WTC11 (cell line): ENCODE results near the gene AMPD3. TPM values are rescaled to one million over a fixed set of nuclear protein-coding genes. Genes with fewer than 3 reads are reported as not detected.

ENCODE experiments used
- ATAC-seq: fragments of 200-7000 bp; cut with Tn5 transposase; 2 replicates; pipeline ENCODE4 v1.10.0; 2021; ENCODE audit warnings: mild to moderate bottlenecking, moderate library complexity
- CTCF ChIA-PET: fragments of 300-600 bp; sonication (Branson Sonifier 250); formaldehyde crosslinking; loops from one replicate; lab custom pipeline; 2021; ENCODE audit warnings: antibody characterized with exemption; lab: Charles Lee
- POLR2A ChIA-PET: fragments of 350-600 bp; sonication (Branson Sonifier 250); formaldehyde crosslinking; loops from one replicate; lab custom pipeline; 2021; ENCODE audit warnings: antibody characterized with exemption; lab: Charles Lee
- DNase-seq: peaks from one replicate; pipeline ENCODE4 v3.0.0; 2021; ENCODE audit warnings: low spot score
- H3K27ac Mint-ChIP-seq: 2 replicates; pipeline ENCODE4 v1.8.0; 2021; ENCODE audit warnings: mixed read lengths
- H3K27me3 Mint-ChIP-seq: 2 replicates; pipeline ENCODE4 v1.8.0; 2021; ENCODE audit warnings: low read depth, mild to moderate bottlenecking, moderate library complexity, mixed read lengths
- H3K36me3 Mint-ChIP-seq: 2 replicates; pipeline ENCODE4 v1.8.0; 2021; ENCODE audit warnings: mixed read lengths
- H3K4me1 Mint-ChIP-seq: 2 replicates; pipeline ENCODE4 v1.8.0; 2022; ENCODE audit warnings: mixed read lengths
- H3K4me3 Mint-ChIP-seq: 2 replicates; pipeline ENCODE4 v1.8.0; 2021; ENCODE audit warnings: mild to moderate bottlenecking, moderate library complexity, mixed read lengths
- H3K9me3 Mint-ChIP-seq: 2 replicates; pipeline ENCODE4 v1.8.0; 2021; ENCODE audit warnings: mixed read lengths
- ATF1 ChIP-seq: sonication (generic); formaldehyde crosslinking; IDR thresholded peaks from 2 replicates; pipeline ENCODE4 v1.8.1; 2023; ENCODE audit warnings: mild to moderate bottlenecking, moderate library complexity, missing genetic modification reagents
- ATF2 ChIP-seq: sonication (generic); formaldehyde crosslinking; IDR thresholded peaks from 2 replicates; pipeline ENCODE4 v1.8.1; 2022; ENCODE audit warnings: low read depth, missing genetic modification reagents, borderline replicate concordance
- CREM ChIP-seq: sonication (generic); formaldehyde crosslinking; IDR thresholded peaks from 2 replicates; pipeline ENCODE4 v1.8.1; 2022; ENCODE audit warnings: mild to moderate bottlenecking, missing genetic modification reagents, moderate library complexity
- ELF4 ChIP-seq: sonication (generic); formaldehyde crosslinking; IDR thresholded peaks from 2 replicates; pipeline ENCODE4 v1.8.1; 2022; ENCODE audit warnings: low read depth, mild to moderate bottlenecking, moderate library complexity, missing genetic modification reagents
- FOXP4 ChIP-seq: sonication (generic); formaldehyde crosslinking; IDR thresholded peaks from 2 replicates; pipeline ENCODE4 v1.8.0; 2022; ENCODE audit warnings: mild to moderate bottlenecking, missing genetic modification reagents
- GABPB1 ChIP-seq: sonication (generic); formaldehyde crosslinking; IDR thresholded peaks from 2 replicates; pipeline ENCODE4 v1.8.1; 2023; ENCODE audit warnings: mild to moderate bottlenecking, missing genetic modification reagents
- HMGXB4 ChIP-seq: sonication (generic); formaldehyde crosslinking; IDR thresholded peaks from 2 replicates; pipeline ENCODE4 v1.8.1; 2023; ENCODE audit warnings: mild to moderate bottlenecking, moderate library complexity, missing genetic modification reagents
- IRF1 ChIP-seq: sonication (generic); formaldehyde crosslinking; IDR thresholded peaks from 2 replicates; pipeline ENCODE4 v1.8.0; 2023; ENCODE audit warnings: missing genetic modification reagents
- NFATC4 ChIP-seq: fragments of 250-450 bp; sonication (Bioruptor Pico); IDR thresholded peaks from 2 replicates; pipeline ENCODE4 v1.9.0; 2021; ENCODE audit warnings: mild to moderate bottlenecking
- NR2C2 ChIP-seq: sonication (generic); formaldehyde crosslinking; IDR thresholded peaks from 2 replicates; pipeline ENCODE4 v1.8.0; 2022; ENCODE audit warnings: mild to moderate bottlenecking, missing genetic modification reagents
- STAT6 ChIP-seq: sonication (generic); formaldehyde crosslinking; conservative IDR thresholded peaks from 2 replicates; pipeline ENCODE4 v1.8.1; 2023; ENCODE audit warnings: mild to moderate bottlenecking, low read depth, missing genetic modification reagents, moderate library complexity
- TEAD1 ChIP-seq: sonication (generic); formaldehyde crosslinking; IDR thresholded peaks from 2 replicates; pipeline ENCODE4 v1.8.0; 2022; ENCODE audit warnings: mild to moderate bottlenecking, missing genetic modification reagents
- USF1 ChIP-seq: sonication (generic); formaldehyde crosslinking; IDR thresholded peaks from 2 replicates; pipeline ENCODE4 v1.8.0; 2022; ENCODE audit warnings: mild to moderate bottlenecking, missing genetic modification reagents
- ZNF219 ChIP-seq: sonication (generic); formaldehyde crosslinking; IDR thresholded peaks from 2 replicates; pipeline ENCODE4 v1.8.0; 2023; ENCODE audit warnings: missing genetic modification reagents, mild to moderate bottlenecking, borderline replicate concordance
- ZNF396 ChIP-seq: fragments of 250-450 bp; sonication (Bioruptor Pico); IDR thresholded peaks from 2 replicates; pipeline ENCODE4 v1.8.0; 2021; ENCODE audit warnings: mild to moderate bottlenecking, moderate library complexity, borderline replicate concordance
- ZNF512 ChIP-seq: sonication (generic); formaldehyde crosslinking; IDR thresholded peaks from 2 replicates; pipeline ENCODE4 v1.8.1; 2022; ENCODE audit warnings: missing genetic modification reagents, borderline replicate concordance
- ZNF671 ChIP-seq: fragments of 250-450 bp; sonication (Bioruptor Pico); IDR thresholded peaks from 2 replicates; pipeline ENCODE4 v1.8.0; 2021; ENCODE audit warnings: mild to moderate bottlenecking
- ZSCAN18 ChIP-seq: fragments of 250-450 bp; sonication (Bioruptor Pico); IDR thresholded peaks from 2 replicates; pipeline ENCODE4 v2.1.2; 2022; ENCODE audit warnings: mild to moderate bottlenecking, moderate library complexity
- total RNA-seq: library from RNA; stranded (reverse); gene quantifications from 3 replicates; pipeline ENCODE4 v1.2.3, GENCODE V29; 2021

AMPD3 gene
- total RNA-seq, 1 experiment from 2014 or later = 6.4 TPM

- TF ChIP-seq ATF2 (no peak), USF1 (CRISPR knock-in tag) (no peak), STAT6 (CRISPR knock-in tag) (no peak), ZSCAN18 (CRISPR knock-in tag) (no peak), HMGXB4 (no peak), ZNF512 (CRISPR knock-in tag) (no peak)
Observed at GRCh38 chr11:10483174-10483573, 28.1 kb downstream of the AMPD3 start (continued).

- no peak for DNase-seq
- Mint-ChIP-seq H3K4me1 (peaks cover 6% of the 10 kb centered on the region), H3K27ac (no peak overlapping the region), H3K4me3 (no peak overlapping the region), H3K9me3 (no peaks in the 10 kb centered on the region), H3K36me3 (no peaks in the 10 kb centered on the region), H3K27me3 (no peaks in the 10 kb centered on the region; the same call in 1 of the 2 replicates)
- ChIA-PET CTCF (interaction anchor here (0.9 kb wide), 1 partner anchor 57 kb away, joined by 4 read pairs; the partner anchor contains the start of gene RNF141), POLR2A (no interaction called here)
- no peak for ATAC-seq
- TF ChIP-seq ELF4 = no peak
- TF ChIP-seq FOXP4 (CRISPR knock-in tag) = no peak
- no peak for TF ChIP-seq NR2C2 (CRISPR knock-in tag)
- no peak for TF ChIP-seq TEAD1 (CRISPR knock-in tag)
- no peak for TF ChIP-seq USF1 (CRISPR knock-in tag)
- no peak for TF ChIP-seq GABPB1 (CRISPR knock-in tag)
- no peak for TF ChIP-seq ZSCAN18 (CRISPR knock-in tag)
- TF ChIP-seq CREM = no peak
- no peak for TF ChIP-seq ZNF219 (CRISPR knock-in tag)
- no peak for TF ChIP-seq ZNF396
- TF ChIP-seq NFATC4 (CRISPR knock-in tag) = no peak
- no peak for TF ChIP-seq ZNF512 (CRISPR knock-in tag)
- TF ChIP-seq ZNF671 (CRISPR knock-in tag) = no peak
- no peak for TF ChIP-seq ATF1 (CRISPR knock-in tag)
- TF ChIP-seq IRF1 = no peak
Observed at GRCh38 chr11:10483584-10483983, 28.5 kb downstream of the AMPD3 start.
